IMR-90 (cell line): ENCODE results near the gene PRKD2. TPM values are rescaled to one million over a fixed set of nuclear protein-coding genes. Genes with fewer than 3 reads are reported as not detected.

Source experiments
- ATAC-seq: fragments of 200-7000 bp; cut with Tn5 transposase; 2 replicates; pipeline ENCODE4 v1.9.1; 2020; ENCODE audit warnings: low read depth, mild to moderate bottlenecking, moderate library complexity
- BruUV-seq: library from RNA; stranded (reverse); fragments of 400-500 nt; replicated peaks from 2 replicates; lab custom pipeline; 2021; lab: Mats Ljungman, UMichigan
- CTCF ChIA-PET: fragments of 300-600 bp; formaldehyde crosslinking; extraction: SDS; loops from one replicate; lab custom pipeline; 2021; ENCODE audit warnings: antibody characterized with exemption; lab: Yijun Ruan, JAX
- POLR2A ChIA-PET: fragments of 300-600 bp; sonication (Branson Sonifier 250); formaldehyde crosslinking; loops from one replicate; lab custom pipeline; 2022; ENCODE audit warnings: antibody characterized with exemption; ENCODE audit not compliant: unreplicated experiment; lab: Charles Lee
- DNase-seq: peaks from one replicate; pipeline ENCODE4 v3.0.0; 2013
- H2AFZ ChIP-seq: replicated peaks from 2 replicates; pipeline ENCODE3; 2013; ENCODE audit warnings: low read length, mild to moderate bottlenecking; ENCODE audit not compliant: poor library complexity
- H2AK5ac ChIP-seq: 2 replicates; pipeline ENCODE4 v1.6.1; 2013; ENCODE audit warnings: low read depth, low read length, inconsistent platforms
- H2AK9ac ChIP-seq: replicated peaks from 2 replicates; pipeline ENCODE3; 2013; ENCODE audit warnings: mild to moderate bottlenecking, low read depth, low read length, moderate library complexity; ENCODE audit not compliant: poor library complexity
- H2BK120ac ChIP-seq: 2 replicates; pipeline ENCODE4 v1.6.1; 2013; ENCODE audit warnings: low read depth, low read length, inconsistent platforms
- H2BK15ac ChIP-seq: 3 replicates; pipeline ENCODE4 v1.6.1; 2013; ENCODE audit warnings: low read depth, low read length, inconsistent platforms
- H2BK20ac ChIP-seq: 2 replicates; pipeline ENCODE4 v1.6.1; 2013; ENCODE audit warnings: low read depth, mild to moderate bottlenecking, inconsistent platforms, low read length, moderate library complexity
- H2BK5ac ChIP-seq: 2 replicates; pipeline ENCODE4 v1.6.1; 2013; ENCODE audit warnings: mild to moderate bottlenecking, low read depth, low read length, inconsistent platforms; ENCODE audit not compliant: poor library complexity, severe bottlenecking
- H3K14ac ChIP-seq: replicated peaks from 2 replicates; pipeline ENCODE4 v1.6.1; 2013; ENCODE audit warnings: low read depth, low read length, inconsistent platforms
- H3K18ac ChIP-seq: 2 replicates; pipeline ENCODE4 v1.6.1; 2013; ENCODE audit warnings: low read depth, low read length, control low read depth
- H3K23ac ChIP-seq: 2 replicates; pipeline ENCODE4 v1.6.1; 2013; ENCODE audit warnings: low read depth, low read length, inconsistent platforms
- H3K27ac ChIP-seq: 2 replicates; pipeline ENCODE4 v1.5.1; 2013; ENCODE audit warnings: mild to moderate bottlenecking, control low read depth, low read length; ENCODE audit not compliant: insufficient read depth
- H3K27me3 ChIP-seq: 2 replicates; pipeline ENCODE4 v1.6.1; 2013; ENCODE audit warnings: low read length; ENCODE audit not compliant: control insufficient read depth, insufficient read depth
- H3K36me3 ChIP-seq: 2 replicates; pipeline ENCODE4 v1.6.1; 2013; ENCODE audit warnings: low read length, mixed read lengths; ENCODE audit not compliant: control insufficient read depth, insufficient read depth
- H3K4ac ChIP-seq: 2 replicates; pipeline ENCODE4 v1.6.1; 2013; ENCODE audit warnings: low read depth, low read length, inconsistent platforms
- H3K4me1 ChIP-seq: 2 replicates; pipeline ENCODE4 v1.6.1; 2013; ENCODE audit warnings: low read length, mixed read lengths; ENCODE audit not compliant: control insufficient read depth, insufficient read depth
- H3K4me2 ChIP-seq: 2 replicates; pipeline ENCODE4 v1.6.1; 2013; ENCODE audit warnings: low read depth, mild to moderate bottlenecking, control low read depth, low read length, moderate library complexity
- H3K4me3 ChIP-seq: 2 replicates; pipeline ENCODE4 v1.5.1; 2013; ENCODE audit warnings: low read depth, mild to moderate bottlenecking, control low read depth, low read length, moderate library complexity; ENCODE audit not compliant: insufficient read depth
- H3K56ac ChIP-seq: 2 replicates; pipeline ENCODE4 v1.6.1; 2013; ENCODE audit warnings: low read length, inconsistent platforms; ENCODE audit not compliant: insufficient read depth; ENCODE audit errors: extremely low read depth
- H3K79me1 ChIP-seq, 2 experiments: 2 replicates each; pipeline ENCODE4 v1.6.1; 2013; ENCODE audit warnings: low read length in 2 of 2, inconsistent platforms in 1 of 2, low read depth in 1 of 2
- H3K9ac ChIP-seq: 2 replicates; pipeline ENCODE4 v1.6.1; 2013; ENCODE audit warnings: low read depth, low read length, control low read depth
- H3K9me1 ChIP-seq: 2 replicates; pipeline ENCODE4 v1.6.1; 2013; ENCODE audit warnings: low read length, inconsistent platforms; ENCODE audit not compliant: insufficient read depth
- H3K9me3 ChIP-seq: 2 replicates; pipeline ENCODE4 v1.6.1; 2013; ENCODE audit warnings: low read length; ENCODE audit not compliant: control insufficient read depth, insufficient read depth
- H4K20me1 ChIP-seq: 2 replicates; pipeline ENCODE4 v1.6.1; 2013; ENCODE audit warnings: low read length, inconsistent platforms; ENCODE audit not compliant: insufficient read depth
- H4K5ac ChIP-seq: 2 replicates; pipeline ENCODE4 v1.6.1; 2013; ENCODE audit warnings: mild to moderate bottlenecking, low read depth, low read length, control low read depth
- H4K8ac ChIP-seq, 2 experiments: 2 replicates each; pipeline ENCODE4 v1.6.1; 2013; ENCODE audit warnings: low read depth in 2 of 2, low read length in 2 of 2, control low read depth in 1 of 2, inconsistent platforms in 1 of 2
- H4K91ac ChIP-seq: 2 replicates; pipeline ENCODE4 v1.6.1; 2013; ENCODE audit warnings: low read depth, low read length, inconsistent platforms; ENCODE audit not compliant: insufficient read depth
- CHD1 ChIP-seq: IDR thresholded peaks from 2 replicates; pipeline ENCODE4 v1.6.1; 2012; ENCODE audit warnings: low read depth, low read length, improper control_type of control experiment
- CTCF ChIP-seq: conservative IDR thresholded peaks from 2 replicates; pipeline ENCODE4 v1.5.1; 2012; ENCODE audit warnings: mild to moderate bottlenecking, low read depth, low read length, improper control_type of control experiment
- FOS ChIP-seq: fragments of 150-350 bp; IDR thresholded peaks from 2 replicates; pipeline ENCODE4 v1.6.1; 2016; ENCODE audit warnings: low read depth, low read length
- MAFK ChIP-seq: IDR thresholded peaks from 2 replicates; pipeline ENCODE4 v1.6.1; 2012; ENCODE audit warnings: low read depth, low read length, improper control_type of control experiment
- MAZ ChIP-seq: IDR thresholded peaks from 2 replicates; pipeline ENCODE4 v1.6.1; 2012; ENCODE audit warnings: low read depth, mild to moderate bottlenecking, low read length, improper control_type of control experiment, moderate library complexity, borderline replicate concordance
- POLR2A ChIP-seq: IDR thresholded peaks from 2 replicates; pipeline ENCODE4 v1.6.1; 2012; ENCODE audit warnings: mild to moderate bottlenecking, low read depth, low read length
- WGBS, 2 experiments: methylation state at CpG; one replicate each; pipeline versions ENCODE4 v1.1.5 to v1.1.7; 2013; ENCODE audit warnings: missing lambda C conversion rate in 2 of 2; ENCODE audit not compliant: insufficient read length in 1 of 2; ENCODE audit errors: extremely low coverage in 2 of 2; 5-methylcytosine and 5-hydroxymethylcytosine counted together
- dilution Hi-C: fragments of 300-500 bp; cut with HindIII; formaldehyde crosslinking; loops from one replicate; pipeline ENCODE4 v1.14.3; 2018; ENCODE audit warnings: low sequenced_read_pairs; ENCODE audit not compliant: unreplicated experiment
- in situ Hi-C: fragments of 300-500 bp; cut with MboI; formaldehyde crosslinking; loops from 3 replicates; pipeline ENCODE4 v1.14.3; 2019; ENCODE audit warnings: low sequenced_read_pairs, inconsistent platforms, mixed read lengths
- intact Hi-C: fragments of 100-400 bp; cut with micrococcal nuclease; formaldehyde crosslinking; loops from 2 replicates; pipeline ENCODE4 v1.10.0; 2022
- polyA plus RNA-seq, 3 experiments: library from polyadenylated mRNA; depleted of rRNA; stranded (reverse); fragments of >200 nt; gene quantifications; 2 replicates each; pipeline ENCODE4 v1.2.3, GENCODE V29; 2012; ENCODE audit warnings: low replicate concordance in 1 of 3
- total RNA-seq: library from RNA; depleted of rRNA; stranded (reverse); fragments of >200 nt; gene quantifications from 2 replicates; pipeline ENCODE4 v1.2.3, GENCODE V29; 2012
- TF ChIP-seq, protein P1 (sequence below): fragments of 150-350 bp; IDR thresholded peaks from 2 replicates; pipeline ENCODE4 v1.6.1; 2016; ENCODE audit warnings: low read depth, mild to moderate bottlenecking, low read length, moderate library complexity, borderline replicate concordance

PRKD2 gene
- total and polyA plus RNA-seq, 2 of the 4 experiments (the other 2 are of a cell fraction) = 9.9 to 19.6 TPM

- H3K14ac ChIP-seq = no peak overlapping the region
- H3K9me1 ChIP-seq = 0 out of 2 replicates have a peak, but pooled peaks cover 8% of the 10 kb centered on the region
- 73% methylated on average over 9 of the region's 9 CpGs; no CpG with 5 or more reads in 1 of the 2 experiments for WGBS, 2 experiments
- no peak overlapping the region for H2BK5ac ChIP-seq
- H3K79me1 ChIP-seq = peaks cover 0 to 18% of the 10 kb centered on the region in 2 experiments; a peak in 3 of 4 replicates
- no peak overlapping the region for H3K56ac ChIP-seq
- H3K27ac ChIP-seq = no peak overlapping the region
- H3K18ac ChIP-seq = no peak overlapping the region
- DNase-seq = no peak
- no peak for ATAC-seq
- no peak for TF ChIP-seq MAFK
- no peak for TF ChIP-seq FOS
- TF ChIP-seq, protein P1, sequence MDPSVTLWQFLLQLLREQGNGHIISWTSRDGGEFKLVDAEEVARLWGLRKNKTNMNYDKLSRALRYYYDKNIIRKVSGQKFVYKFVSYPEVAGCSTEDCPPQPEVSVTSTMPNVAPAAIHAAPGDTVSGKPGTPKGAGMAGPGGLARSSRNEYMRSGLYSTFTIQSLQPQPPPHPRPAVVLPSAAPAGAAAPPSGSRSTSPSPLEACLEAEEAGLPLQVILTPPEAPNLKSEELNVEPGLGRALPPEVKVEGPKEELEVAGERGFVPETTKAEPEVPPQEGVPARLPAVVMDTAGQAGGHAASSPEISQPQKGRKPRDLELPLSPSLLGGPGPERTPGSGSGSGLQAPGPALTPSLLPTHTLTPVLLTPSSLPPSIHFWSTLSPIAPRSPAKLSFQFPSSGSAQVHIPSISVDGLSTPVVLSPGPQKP = no peak
- no peak for TF ChIP-seq POLR2A
- no peak for TF ChIP-seq MAZ
- no peak for TF ChIP-seq CHD1
- no peak for TF ChIP-seq CTCF
- peaks cover 19% of the 10 kb centered on the region; the same call in 1 of the 2 replicates for H4K20me1 ChIP-seq
- no peak overlapping the region for H2BK120ac ChIP-seq
- no peak overlapping the region for H4K8ac ChIP-seq
- intact Hi-C loops (no loop called here), in situ Hi-C loops (no loop called here), dilution Hi-C loops (no loop called here)
- POLR2A ChIA-PET = no interaction called here
- no peak overlapping the region for H2BK20ac ChIP-seq
- no peak overlapping the region for H4K91ac ChIP-seq
- no peak overlapping the region; the same call in 1 of the 2 replicates for H2AK5ac ChIP-seq
- H3K23ac ChIP-seq = no peak overlapping the region
- BruUV-seq = no TSS peak
- H3K9ac ChIP-seq = no peak overlapping the region
- H3K27me3 ChIP-seq = no peaks in the 10 kb centered on the region
- H3K4ac ChIP-seq = no peak overlapping the region
- H3K4me3 ChIP-seq = no peak overlapping the region
- peaks cover 74% of the 10 kb centered on the region for H3K36me3 ChIP-seq
- no peak overlapping the region for H2AK9ac ChIP-seq
- H3K4me1 ChIP-seq = no peaks in the 10 kb centered on the region
- H2AFZ ChIP-seq = no peak overlapping the region
- no peak overlapping the region for H3K4me2 ChIP-seq
- H4K5ac ChIP-seq = no peak overlapping the region
- CTCF ChIA-PET = no interaction called here
- no peaks in the 10 kb centered on the region for H3K9me3 ChIP-seq
- no peak overlapping the region for H2BK15ac ChIP-seq
Measured at GRCh38 chr19:46696866-46697203, 20.1 kb downstream of the PRKD2 start.
